LNCAP (cell line): ENCODE data around the gene PLA2R1.

Experiments
- CTCF ChIP-seq: fragments of 450-650 bp; IDR thresholded peaks from 2 replicates; pipeline ENCODE4 v1.5.1; 2017; ENCODE audit warnings: mild to moderate bottlenecking

The PLA2R1 gene

GRCh38 chr2:160039166-160039903, 23.1 kb downstream of the PLA2R1 start:
- no peak for TF ChIP-seq CTCF

- TF ChIP-seq CTCF, result no peak
Measured at GRCh38 chr2:160036736-160037135, 25.7 kb downstream of the PLA2R1 start.

GRCh38 chr2:160035125-160035524, 27.3 kb downstream of the PLA2R1 start:
- TF ChIP-seq CTCF, result no peak

- TF ChIP-seq CTCF, result no peak
Measured at GRCh38 chr2:160034396-160034795, 28.0 kb downstream of the PLA2R1 start.

GRCh38 chr2:160033732-160034392, 28.6 kb downstream of the PLA2R1 start:
- no peak for TF ChIP-seq CTCF

GRCh38 chr2:160029270-160029628, 33.2 kb downstream of the PLA2R1 start:
- TF ChIP-seq CTCF, result no peak

- no peak for TF ChIP-seq CTCF
Measured at GRCh38 chr2:160028431-160029269, 33.8 kb downstream of the PLA2R1 start.
